DMS153 (cell line): ENCODE data around the gene RADIL.

ENCODE experiments used
- DNase-seq: peaks from one replicate; lab custom pipeline; 2025; lab: John Stamatoyannopoulos, UW

RADIL gene

GRCh38 chr7:4792537-4793126, 90.9 kb downstream of the RADIL start:
- no peak for DNase-seq

- no peak for DNase-seq
Measured at GRCh38 chr7:4791738-4792536, 91.6 kb downstream of the RADIL start.

GRCh38 chr7:4791101-4791737, 92.3 kb downstream of the RADIL start:
- no peak for DNase-seq

GRCh38 chr7:4790516-4790991, 93.0 kb downstream of the RADIL start:
- DNase-seq: no peak

- DNase-seq: no peak
Measured at GRCh38 chr7:4790078-4790465, 93.4 kb downstream of the RADIL start.

GRCh38 chr7:4789194-4790077, 94.1 kb downstream of the RADIL start:
- no peak for DNase-seq

GRCh38 chr7:4788627-4789189, 94.8 kb downstream of the RADIL start:
- no peak for DNase-seq

GRCh38 chr7:4787947-4788626, 95.4 kb downstream of the RADIL start:
- no peak for DNase-seq

GRCh38 chr7:4787541-4787940, 96.0 kb downstream of the RADIL start:
- DNase-seq: no peak

GRCh38 chr7:4786015-4786414, 97.5 kb downstream of the RADIL start:
- no peak for DNase-seq

GRCh38 chr7:4785371-4785770, 98.1 kb downstream of the RADIL start:
- no peak for DNase-seq

GRCh38 chr7:4784799-4785198, 98.7 kb downstream of the RADIL start:
- no peak for DNase-seq

- DNase-seq: no peak
Measured at GRCh38 chr7:4783762-4784351, 99.7 kb downstream of the RADIL start.

GRCh38 chr7:4783292-4783652, 100.2 kb downstream of the RADIL start:
- DNase-seq: no peak

GRCh38 chr7:4782333-4783291, 100.9 kb downstream of the RADIL start:
- no peak for DNase-seq

GRCh38 chr7:4781366-4782069, 102.0 kb downstream of the RADIL start:
- no peak for DNase-seq

- DNase-seq: no peak
Measured at GRCh38 chr7:4779118-4779517, 104.4 kb downstream of the RADIL start.

GRCh38 chr7:4775848-4776623, 107.5 kb downstream of the RADIL start:
- DNase-seq: no peak
